GM19035 (cell line): ENCODE results near the gene CNTN2.

Experiments used
- ATAC-seq: cut with Tn5 transposase; IDR thresholded peaks from one replicate; pipeline ENCODE4 v1.9.1; 2021; ENCODE audit not compliant: unreplicated experiment

The CNTN2 gene, protein sequence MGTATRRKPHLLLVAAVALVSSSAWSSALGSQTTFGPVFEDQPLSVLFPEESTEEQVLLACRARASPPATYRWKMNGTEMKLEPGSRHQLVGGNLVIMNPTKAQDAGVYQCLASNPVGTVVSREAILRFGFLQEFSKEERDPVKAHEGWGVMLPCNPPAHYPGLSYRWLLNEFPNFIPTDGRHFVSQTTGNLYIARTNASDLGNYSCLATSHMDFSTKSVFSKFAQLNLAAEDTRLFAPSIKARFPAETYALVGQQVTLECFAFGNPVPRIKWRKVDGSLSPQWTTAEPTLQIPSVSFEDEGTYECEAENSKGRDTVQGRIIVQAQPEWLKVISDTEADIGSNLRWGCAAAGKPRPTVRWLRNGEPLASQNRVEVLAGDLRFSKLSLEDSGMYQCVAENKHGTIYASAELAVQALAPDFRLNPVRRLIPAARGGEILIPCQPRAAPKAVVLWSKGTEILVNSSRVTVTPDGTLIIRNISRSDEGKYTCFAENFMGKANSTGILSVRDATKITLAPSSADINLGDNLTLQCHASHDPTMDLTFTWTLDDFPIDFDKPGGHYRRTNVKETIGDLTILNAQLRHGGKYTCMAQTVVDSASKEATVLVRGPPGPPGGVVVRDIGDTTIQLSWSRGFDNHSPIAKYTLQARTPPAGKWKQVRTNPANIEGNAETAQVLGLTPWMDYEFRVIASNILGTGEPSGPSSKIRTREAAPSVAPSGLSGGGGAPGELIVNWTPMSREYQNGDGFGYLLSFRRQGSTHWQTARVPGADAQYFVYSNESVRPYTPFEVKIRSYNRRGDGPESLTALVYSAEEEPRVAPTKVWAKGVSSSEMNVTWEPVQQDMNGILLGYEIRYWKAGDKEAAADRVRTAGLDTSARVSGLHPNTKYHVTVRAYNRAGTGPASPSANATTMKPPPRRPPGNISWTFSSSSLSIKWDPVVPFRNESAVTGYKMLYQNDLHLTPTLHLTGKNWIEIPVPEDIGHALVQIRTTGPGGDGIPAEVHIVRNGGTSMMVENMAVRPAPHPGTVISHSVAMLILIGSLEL

DNA sequence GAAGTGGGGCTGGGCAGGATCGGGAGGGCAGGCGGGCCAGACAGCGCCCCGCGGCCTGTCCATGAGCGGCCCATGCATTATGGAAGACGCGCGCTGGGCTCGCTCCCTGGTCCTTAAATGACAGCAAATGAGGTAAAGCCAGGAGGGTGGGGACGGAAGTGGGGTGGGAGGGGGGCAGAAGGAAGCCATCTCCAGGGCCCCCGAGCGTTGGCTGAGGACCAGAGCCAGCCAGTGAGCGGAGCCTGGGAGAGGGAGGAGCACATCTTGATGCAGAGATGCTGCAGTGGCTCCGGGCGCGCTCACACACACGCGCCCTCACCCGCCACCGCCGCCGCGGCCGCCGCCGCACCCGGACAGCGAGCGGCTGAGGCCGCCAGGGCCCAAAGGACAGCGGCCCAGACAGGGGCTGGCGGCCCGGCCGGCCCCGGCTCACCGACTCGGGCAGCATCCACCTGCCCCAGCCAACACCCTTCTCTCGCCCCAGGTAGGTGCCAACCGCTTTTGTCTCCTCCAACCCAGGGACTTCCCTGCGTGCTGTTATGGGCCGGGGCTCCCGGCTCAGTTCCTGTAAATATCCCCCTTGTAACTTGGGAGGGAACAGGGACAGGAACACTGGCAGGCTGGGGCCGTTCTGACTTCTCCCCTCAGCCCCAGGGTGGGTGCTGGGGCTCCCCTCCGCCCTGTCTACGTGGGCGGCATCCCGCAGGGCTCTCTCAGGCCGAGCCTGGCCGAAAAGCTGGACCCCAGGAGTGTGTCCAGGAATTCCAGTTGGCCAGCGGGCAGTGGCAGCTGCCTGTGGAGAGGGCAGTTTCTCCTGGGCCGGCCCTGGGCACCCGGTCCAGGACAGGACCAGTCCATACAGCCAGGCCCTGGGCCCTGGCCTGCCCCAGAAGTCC, at the start of gene CNTN2:
Gene CNTN2, plus strand, starts transcription at position 302 of the 896 bp plus-strand sequence. CDS start 9,974 bp downstream, outside the sequence.
- ATAC-seq = no peak

DNA sequence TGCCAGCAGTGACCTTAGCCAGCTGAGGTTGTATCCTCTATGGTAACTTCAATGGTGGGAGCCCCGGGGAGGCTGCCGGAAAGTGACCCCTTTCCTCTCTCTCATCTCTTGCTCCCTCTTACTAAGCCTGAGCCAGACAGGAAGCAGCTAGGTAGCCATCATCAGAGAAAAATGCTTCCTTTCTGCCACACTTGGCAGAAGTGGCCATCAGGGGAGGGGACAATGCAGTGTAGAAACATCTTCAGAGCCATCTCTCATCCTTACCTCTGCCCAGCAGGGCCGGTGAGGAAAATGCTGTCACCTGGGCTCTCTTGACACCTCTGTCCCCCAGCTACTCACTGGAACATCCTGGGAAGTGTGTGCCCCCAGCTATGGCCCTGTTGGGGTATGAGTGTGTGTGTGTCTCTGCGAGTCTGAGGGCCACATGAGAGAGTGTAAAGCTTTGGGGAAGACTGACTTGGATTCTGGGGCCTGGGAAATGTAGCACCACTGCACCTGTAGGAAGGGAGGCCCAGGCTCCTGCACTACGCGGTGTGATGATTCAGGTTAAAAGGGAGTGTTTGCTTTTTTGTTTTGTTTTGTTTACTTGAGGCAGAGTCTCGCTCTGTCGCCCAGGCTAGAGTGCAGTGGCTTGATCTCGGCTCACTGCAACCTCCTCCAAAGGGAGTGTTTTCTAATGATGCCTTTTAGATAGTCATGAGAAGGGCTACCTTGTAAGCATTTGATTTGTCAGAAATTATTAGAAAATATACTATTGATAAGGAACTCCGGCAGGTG, 48.7 kb upstream of the CNTN2 start:
- no peak for ATAC-seq

DNA sequence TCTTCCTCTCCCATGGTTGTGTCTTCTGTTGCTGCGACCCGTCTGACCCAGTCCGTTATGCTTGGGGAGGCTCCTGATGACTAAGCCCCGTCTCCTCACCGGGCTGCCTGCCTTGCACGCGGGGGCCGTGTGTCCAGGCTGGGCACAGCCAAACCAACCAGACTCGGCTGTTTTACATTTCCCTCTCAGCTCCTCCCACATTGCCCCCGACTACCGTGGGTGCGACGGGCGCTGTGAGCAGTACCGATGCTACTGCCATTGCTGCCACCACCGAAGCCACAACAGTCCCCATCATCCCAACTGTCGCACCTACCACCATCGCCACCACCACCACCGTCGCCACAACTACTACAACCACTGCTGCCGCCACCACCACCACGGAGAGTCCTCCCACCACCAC, 46.0 kb upstream of the CNTN2 start:
- ATAC-seq = no peak

DNA sequence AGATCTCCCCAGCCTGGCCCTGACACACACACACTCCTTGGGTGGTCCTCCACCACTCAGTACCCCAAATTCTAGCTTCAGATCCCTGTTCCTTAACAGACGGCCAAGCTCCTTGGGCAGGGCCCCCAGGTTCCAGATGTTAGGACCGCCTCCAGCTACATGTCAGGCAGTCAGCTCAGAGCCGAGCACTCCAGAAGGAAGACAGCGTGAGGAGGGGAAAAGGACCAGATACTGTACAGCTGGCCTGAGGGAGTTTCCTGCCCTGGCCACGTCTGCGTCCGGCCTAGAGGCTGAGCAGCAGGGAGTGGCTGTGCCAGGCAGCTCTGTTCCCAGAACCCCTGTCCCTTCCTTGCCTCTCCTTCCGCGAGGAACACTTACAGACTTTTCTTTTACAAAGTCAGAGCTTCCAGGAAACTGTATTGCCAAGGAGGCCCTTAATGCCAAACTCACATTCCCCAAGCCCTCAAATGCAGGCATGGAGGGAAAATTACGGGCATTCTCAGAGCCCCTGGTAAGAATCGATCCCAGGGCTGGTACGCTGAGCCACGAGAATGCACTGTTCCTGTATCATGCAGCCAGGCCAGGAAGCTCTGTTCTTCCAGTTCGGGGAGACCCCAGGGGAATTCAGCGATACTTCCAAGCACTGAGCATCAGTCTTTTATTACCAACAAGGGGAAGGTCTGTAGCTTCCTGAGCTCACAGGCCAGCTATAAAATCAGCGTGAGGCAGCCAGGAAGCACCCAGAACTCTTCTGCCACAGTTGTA, 45.2 kb upstream of the CNTN2 start:
- ATAC-seq = no peak

DNA sequence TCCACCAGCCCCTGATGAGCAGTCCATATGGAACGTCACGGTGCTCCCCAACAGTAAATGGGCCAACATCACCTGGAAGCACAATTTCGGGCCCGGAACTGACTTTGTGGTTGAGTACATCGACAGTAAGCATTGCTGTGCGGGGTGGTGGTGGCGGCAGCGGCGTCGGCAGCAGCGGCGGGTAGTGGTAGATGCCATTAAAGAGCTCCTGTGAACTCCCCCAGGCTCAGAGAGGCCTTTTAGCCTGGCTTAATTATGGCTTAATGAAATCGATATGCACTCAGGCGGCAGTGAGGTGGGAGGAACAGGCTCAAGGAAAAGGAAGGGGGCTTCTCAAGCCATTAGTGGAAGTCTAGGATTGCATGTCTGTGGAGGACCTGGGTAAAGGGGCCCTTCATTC, 41.9 kb upstream of the CNTN2 start:
- ATAC-seq = no peak

DNA sequence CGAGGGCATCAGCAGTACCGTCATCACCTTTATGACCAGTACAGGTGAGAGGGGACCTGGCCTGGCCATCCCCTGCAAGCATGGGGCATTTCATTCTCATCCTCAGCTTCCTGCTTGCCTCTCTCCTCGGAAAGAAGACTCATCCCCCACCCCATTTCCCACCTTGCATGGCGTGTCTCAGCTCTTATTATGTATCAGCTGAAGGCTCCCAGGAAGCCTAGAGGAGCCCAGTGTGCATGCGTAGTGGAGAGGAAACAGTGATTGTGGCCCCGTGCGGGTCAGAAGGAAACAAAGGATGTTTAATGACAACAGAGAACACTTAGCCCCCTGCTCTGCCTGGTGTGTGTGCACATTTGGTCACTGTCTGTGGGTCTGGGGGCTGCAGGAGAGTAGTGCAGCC, 40.3 kb upstream of the CNTN2 start:
- ATAC-seq = no peak

DNA sequence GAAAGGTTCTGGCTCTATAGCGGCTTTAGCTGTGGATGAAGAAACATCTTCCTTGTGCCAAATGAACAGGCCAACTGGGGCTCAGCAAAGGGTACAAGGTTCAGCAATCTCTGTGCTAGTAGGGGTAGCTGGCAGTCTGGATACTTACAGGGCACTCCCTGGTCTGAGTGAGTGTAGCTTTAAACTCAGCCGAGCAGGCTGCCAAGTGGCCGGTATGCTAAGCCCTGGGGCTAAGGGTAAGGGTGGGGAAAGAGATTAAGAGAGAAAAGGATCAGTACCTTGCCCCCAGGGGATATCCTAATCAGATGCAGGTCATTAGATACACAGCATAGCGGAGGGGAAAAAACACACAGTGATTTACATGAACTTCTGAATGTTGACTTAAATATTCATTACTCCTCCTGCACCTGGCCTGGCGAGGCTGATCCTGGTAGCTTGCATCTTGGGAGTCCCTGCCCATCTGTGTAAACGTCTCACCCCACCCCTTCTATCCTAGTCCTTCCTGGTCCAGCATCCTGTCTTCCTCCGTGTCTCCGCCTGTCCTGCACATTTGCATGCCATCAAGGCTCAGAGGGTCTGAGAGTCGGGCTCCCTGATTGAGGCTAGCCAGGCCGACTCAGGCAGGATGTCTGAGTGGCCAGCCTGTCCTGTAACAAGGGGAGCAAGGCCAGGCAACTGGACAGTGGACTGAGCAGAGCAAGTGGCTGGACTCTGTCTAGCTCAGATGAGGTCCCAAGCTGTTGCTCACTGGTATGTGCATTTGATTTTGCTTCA, 39.5 kb upstream of the CNTN2 start:
- no peak for ATAC-seq

DNA sequence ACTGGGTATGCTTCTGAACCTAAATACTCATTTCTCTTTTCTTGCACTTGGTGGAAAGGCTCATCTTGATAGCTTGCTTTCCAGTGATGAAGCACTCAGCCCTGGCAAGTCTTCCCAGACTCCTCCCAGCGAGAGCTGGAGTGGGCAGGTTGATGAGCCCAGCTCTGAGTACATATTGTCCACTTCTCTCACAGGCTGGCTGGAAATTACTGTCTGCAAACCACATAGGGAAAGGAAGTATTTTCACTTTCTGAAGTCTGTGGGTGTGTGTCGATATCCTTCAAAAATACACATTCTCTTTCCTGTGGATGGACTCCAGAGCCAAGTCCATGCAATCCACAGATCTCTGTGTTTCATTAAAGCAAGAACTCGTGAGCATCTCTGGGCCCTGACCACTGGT, 38.7 kb upstream of the CNTN2 start:
- no peak for ATAC-seq

DNA sequence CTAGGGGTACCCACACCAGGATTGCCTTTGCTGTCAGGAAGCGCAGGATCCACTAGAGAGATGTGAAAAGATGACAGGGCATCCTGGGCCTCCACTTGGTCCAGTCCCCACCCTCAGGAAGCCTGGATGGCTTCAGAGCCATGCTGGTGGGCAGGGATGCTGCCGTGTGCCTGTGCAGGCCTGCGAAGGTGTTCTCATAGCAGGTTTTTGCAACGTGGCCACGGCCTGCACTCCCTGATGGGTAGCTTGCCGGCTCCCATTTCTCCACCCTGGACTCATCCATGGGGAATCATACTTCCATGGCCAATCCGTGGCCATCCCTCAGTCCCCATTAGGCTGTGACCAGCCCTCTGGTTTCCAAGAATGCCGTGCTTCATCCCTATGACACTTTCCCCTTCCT, 34.1 kb upstream of the CNTN2 start:
- ATAC-seq = no peak

DNA sequence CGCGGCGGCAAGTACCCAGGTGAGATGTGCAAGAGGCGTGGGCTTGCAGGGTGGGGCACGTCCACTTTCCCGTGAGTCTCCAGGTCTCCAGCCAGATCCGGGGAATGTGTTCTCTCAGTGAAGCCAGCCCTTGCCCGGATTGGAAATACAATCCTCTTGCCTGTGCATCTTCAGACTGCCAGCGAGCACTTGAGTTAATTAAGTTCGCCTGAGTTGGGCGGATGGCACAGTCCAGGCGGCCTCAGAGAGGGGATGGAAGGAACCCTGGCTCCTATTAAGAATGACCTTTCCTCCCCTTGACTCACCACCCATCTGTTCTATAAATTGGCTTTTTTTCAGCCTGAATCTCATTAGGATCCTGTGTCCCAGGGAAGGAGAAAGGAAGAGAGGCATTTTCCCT, 33.3 kb upstream of the CNTN2 start:
- ATAC-seq = no peak

DNA sequence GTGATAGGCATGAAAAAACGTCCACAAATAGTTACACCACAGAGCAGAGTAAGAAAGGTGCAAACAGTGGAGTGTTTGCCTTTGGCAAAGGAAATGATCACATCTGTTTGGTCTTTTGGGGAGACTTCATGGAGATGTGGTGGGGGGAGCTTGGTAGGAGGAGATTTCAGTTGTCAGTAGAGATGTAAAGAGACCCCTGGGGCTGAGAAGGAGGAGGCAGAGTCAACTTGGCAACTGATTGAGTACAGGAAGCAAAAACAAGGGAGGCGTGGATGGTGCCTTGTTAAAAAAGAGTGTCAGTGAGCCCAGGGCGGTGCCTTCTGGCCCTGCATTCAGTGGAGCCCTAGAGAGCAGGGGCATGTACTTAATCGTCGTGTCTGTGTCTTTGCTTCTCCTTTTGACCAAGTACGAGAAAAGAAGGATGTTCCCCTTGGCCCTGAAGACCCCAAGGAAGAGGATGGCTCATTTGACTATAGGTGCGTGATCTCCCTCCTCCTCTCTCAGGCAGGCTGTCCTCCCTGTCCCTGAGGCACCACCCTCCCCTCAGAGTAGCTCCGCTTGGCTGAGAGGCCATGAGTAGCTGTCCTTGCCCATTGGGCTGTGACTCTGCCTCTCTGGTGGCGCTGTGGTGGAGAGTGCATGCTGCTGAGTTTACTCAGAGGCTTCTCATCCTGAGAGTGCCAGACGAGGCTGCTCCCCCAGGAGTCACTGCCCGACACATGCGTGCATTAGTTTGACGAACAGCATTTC, 30.4 kb upstream of the CNTN2 start:
- no peak for ATAC-seq

DNA sequence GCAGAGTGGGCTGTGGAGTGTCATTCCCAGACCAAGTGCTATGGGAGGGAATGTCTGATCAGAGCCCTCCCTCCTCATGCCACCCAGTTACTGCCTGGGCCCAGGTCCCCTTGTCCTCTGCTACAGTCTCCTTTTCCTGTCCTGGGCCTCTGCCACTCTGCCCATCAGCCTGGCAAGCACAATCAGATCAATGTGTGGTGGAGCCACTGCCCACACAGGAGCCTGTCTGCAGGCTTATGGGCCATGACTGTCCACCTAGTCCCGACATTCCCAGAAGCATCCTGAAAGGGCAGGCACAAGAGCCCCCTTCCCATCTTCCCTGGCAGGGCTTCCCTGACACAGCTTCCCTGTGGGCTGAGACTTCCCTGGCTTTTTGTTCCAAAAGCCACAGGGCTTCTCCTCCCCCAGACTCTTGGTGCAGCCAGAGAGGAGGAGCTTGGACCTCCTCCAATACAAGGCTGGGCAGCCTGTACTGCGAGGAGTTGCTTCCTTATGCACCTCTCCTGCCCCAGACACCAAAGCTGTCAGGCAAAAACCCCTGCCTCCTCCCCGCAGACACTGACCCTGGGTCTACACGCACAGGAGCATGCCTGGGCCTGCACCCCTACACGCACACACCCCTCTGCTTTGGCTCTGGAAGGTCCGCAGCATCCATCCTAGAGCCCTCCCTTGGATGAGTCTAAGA, 29.2 kb upstream of the CNTN2 start:
- no peak for ATAC-seq

DNA sequence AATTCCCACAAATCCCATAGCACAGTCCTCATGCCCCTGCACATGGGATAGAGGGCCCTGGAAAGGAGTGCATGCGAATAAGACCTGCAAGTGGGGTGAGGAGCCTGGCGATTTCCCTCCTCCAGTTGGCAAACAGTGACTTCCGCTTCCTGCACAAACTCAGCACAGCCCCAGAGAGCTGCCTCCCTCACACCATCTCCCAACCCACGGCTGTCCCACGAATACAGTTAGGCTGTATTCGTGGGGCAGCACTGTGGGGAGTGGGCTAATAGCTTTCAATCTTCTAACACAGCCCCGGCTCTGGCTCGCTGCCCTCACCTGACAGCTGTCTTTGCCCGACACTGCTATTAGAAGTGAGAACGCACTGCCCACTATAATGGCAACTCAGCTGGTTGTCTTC, 28.2 kb upstream of the CNTN2 start:
- ATAC-seq = no peak

DNA sequence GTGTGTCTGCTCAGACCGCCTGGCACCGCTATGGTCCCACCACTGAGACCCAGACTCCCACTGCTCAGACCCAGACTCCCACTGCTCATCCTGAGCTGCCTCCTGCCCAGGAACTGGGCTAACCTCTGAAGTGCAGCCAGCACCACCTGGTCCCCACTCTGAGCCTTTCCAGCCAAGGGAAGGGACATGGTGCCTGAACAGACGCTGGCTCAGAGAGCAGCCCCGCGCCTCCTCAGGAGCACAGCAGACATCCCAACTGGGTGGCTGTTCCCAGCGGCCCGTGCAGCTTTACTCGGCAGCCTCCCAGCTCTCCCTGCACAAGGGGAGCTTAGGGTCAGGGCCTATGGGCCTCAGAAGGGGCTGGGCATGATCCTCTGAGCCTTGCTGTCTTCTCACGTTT, 27.8 kb upstream of the CNTN2 start:
- ATAC-seq = no peak

DNA sequence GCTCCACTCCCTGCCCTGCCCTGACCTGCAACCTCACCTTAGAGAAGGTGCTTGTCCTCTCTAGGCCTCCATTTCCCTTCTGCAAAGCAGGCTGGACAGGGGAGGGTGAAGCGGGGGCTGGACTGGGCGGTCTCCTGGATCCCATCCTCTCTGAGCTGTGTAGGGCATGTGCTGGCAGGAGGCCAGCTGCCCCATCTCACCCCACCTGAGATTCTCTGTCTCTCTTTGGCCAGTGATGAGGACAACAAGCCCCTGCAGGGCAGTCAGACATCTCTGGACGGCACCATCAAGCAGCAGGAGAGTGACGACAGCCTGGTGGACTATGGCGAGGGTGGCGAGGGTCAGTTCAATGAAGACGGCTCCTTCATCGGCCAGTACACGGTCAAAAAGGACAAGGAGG, 26.9 kb upstream of the CNTN2 start:
- ATAC-seq = no peak

DNA sequence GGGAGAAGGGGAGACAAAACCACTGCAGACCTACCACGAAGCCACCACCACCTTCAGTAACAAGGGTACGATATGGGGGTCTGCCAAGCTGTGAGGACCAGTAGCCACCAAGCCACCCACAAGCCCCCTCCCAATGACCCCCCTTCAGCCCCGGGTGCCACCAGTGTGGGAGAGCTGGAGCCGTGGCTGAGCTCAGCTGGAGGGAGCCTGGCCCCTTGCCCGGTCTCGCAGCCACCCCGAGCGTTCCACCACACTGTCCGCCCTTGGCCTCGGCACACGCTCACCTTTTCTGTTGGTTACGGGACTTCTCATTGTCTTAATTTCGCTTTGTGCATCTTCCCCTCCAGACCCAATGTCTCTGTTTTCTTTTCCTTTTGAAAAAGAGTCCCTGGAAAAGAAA, 26.4 kb upstream of the CNTN2 start:
- ATAC-seq = no peak

DNA sequence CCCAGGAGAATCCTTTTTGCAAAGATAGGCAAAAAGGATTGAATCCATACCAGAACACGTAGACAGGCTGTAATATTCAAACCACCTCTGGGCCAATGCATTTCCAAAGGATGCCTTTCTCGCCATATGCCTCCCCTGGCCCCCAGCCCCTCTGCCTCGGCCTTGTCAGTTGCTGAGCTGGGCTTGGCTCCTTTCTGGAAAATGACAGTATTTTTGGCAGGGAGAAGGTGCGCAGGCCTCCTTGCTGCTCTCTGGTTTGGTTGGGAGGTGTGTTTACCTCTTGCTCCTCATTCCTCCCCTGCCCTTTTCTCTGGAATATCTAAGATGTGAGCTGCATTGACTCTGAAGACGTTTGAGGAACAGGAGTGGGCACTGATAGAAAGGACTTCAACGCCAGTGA, 26.0 kb upstream of the CNTN2 start:
- ATAC-seq = no peak
